Dendritic cell treated with granulocyte-macrophage colony-stimulating factor and Interleukin-4, amounts not matched to agents 40 ng/mL and 50 ng/mL, for 4 days (primary cell): ENCODE measurements around the gene SV2B.

Experiments used
- H3K27ac Mint-ChIP-seq: one replicate; pipeline ENCODE4 v1.8.0; 2022; ENCODE audit warnings: mild to moderate bottlenecking, mixed read lengths
- H3K27me3 Mint-ChIP-seq: one replicate; pipeline ENCODE4 v1.8.0; 2022; ENCODE audit warnings: mild to moderate bottlenecking, mixed read lengths
- H3K36me3 Mint-ChIP-seq: one replicate; pipeline ENCODE4 v1.8.0; 2022; ENCODE audit warnings: low read depth, mixed read lengths
- H3K4me1 Mint-ChIP-seq: one replicate; pipeline ENCODE4 v1.8.0; 2022; ENCODE audit warnings: low read depth, mixed read lengths
- H3K4me3 Mint-ChIP-seq: one replicate; pipeline ENCODE4 v1.8.0; 2022; ENCODE audit warnings: mild to moderate bottlenecking, moderate library complexity, mixed read lengths
- H3K9me3 Mint-ChIP-seq: one replicate; pipeline ENCODE4 v1.8.0; 2022; ENCODE audit warnings: mixed read lengths
- intact Hi-C: fragments of 100-400 bp; cut with micrococcal nuclease; formaldehyde crosslinking; loops from one replicate; pipeline ENCODE4 v1.15.0; 2022

The SV2B gene

GRCh38 chr15:91304210-91304609, 204.2 kb downstream of the SV2B start:
- no peaks in the 10 kb centered on the region for H3K9me3 Mint-ChIP-seq
- intact Hi-C loops: loop anchor here (10.0 kb wide), 1 partner anchor 921 kb away; no protein-coding TSS in a partner anchor

GRCh38 chr15:91304786-91305185, 204.7 kb downstream of the SV2B start:
- intact Hi-C loops: loop anchor here (10.0 kb wide), 1 partner anchor 920 kb away; no protein-coding TSS in a partner anchor
- H3K9me3 Mint-ChIP-seq: no peaks in the 10 kb centered on the region
- peaks cover 14% of the 10 kb centered on the region for H3K4me1 Mint-ChIP-seq
- no peak overlapping the region for H3K27ac Mint-ChIP-seq
- no peaks in the 10 kb centered on the region for H3K36me3 Mint-ChIP-seq
- no peak overlapping the region for H3K4me3 Mint-ChIP-seq
- peaks cover 17% of the 10 kb centered on the region for H3K27me3 Mint-ChIP-seq

More at GRCh38 chr15:91304210-91304609, 204.2 kb downstream of the SV2B start:
- peaks cover 17% of the 10 kb centered on the region for H3K27me3 Mint-ChIP-seq
- H3K36me3 Mint-ChIP-seq: no peaks in the 10 kb centered on the region
- H3K4me1 Mint-ChIP-seq: peaks cover 14% of the 10 kb centered on the region
- H3K27ac Mint-ChIP-seq: no peak overlapping the region
- no peak overlapping the region for H3K4me3 Mint-ChIP-seq

- intact Hi-C loops: loop anchor here (10.0 kb wide), 1 partner anchor 919 kb away; no protein-coding TSS in a partner anchor
- Mint-ChIP-seq H3K27me3 (peaks cover 17% of the 10 kb centered on the region), H3K27ac (no peak overlapping the region), H3K36me3 (no peaks in the 10 kb centered on the region), H3K4me3 (no peak overlapping the region), H3K9me3 (no peaks in the 10 kb centered on the region), H3K4me1 (peaks cover 15% of the 10 kb centered on the region)
Observed at GRCh38 chr15:91306144-91306543, 206.1 kb downstream of the SV2B start.

- peaks cover 29% of the 10 kb centered on the region for H3K4me1 Mint-ChIP-seq
- no peak overlapping the region for H3K4me3 Mint-ChIP-seq
- H3K36me3 Mint-ChIP-seq: no peaks in the 10 kb centered on the region
Observed at GRCh38 chr15:91307601-91308000, 207.5 kb downstream of the SV2B start.

GRCh38 chr15:91308199-91308598, 208.1 kb downstream of the SV2B start:
- H3K4me1 Mint-ChIP-seq: peaks cover 30% of the 10 kb centered on the region
- intact Hi-C loops: loop anchor here (10.0 kb wide), 1 partner anchor 917 kb away; no protein-coding TSS in a partner anchor
- H3K4me3 Mint-ChIP-seq: no peak overlapping the region
- H3K27ac Mint-ChIP-seq: no peak overlapping the region
- no peaks in the 10 kb centered on the region for H3K9me3 Mint-ChIP-seq
- H3K36me3 Mint-ChIP-seq: no peaks in the 10 kb centered on the region
- peaks cover 15% of the 10 kb centered on the region for H3K27me3 Mint-ChIP-seq

More at GRCh38 chr15:91307601-91308000, 207.5 kb downstream of the SV2B start:
- no peak overlapping the region for H3K27ac Mint-ChIP-seq
- no peaks in the 10 kb centered on the region for H3K9me3 Mint-ChIP-seq
- intact Hi-C loops: loop anchor here (10.0 kb wide), 1 partner anchor 917 kb away; no protein-coding TSS in a partner anchor
- peaks cover 15% of the 10 kb centered on the region for H3K27me3 Mint-ChIP-seq

- Mint-ChIP-seq H3K9me3 (no peaks in the 10 kb centered on the region), H3K4me1 (peaks cover 34% of the 10 kb centered on the region), H3K36me3 (no peaks in the 10 kb centered on the region), H3K27ac (no peak overlapping the region), H3K4me3 (no peak overlapping the region), H3K27me3 (peaks cover 10% of the 10 kb centered on the region)
- intact Hi-C loops: loop anchor here (10.0 kb wide), 1 partner anchor 916 kb away; no protein-coding TSS in a partner anchor
Observed at GRCh38 chr15:91308855-91309254, 208.8 kb downstream of the SV2B start.

- intact Hi-C loops: no loop called here
- Mint-ChIP-seq H3K27me3 (peaks cover 3% of the 10 kb centered on the region), H3K4me1 (peaks cover 33% of the 10 kb centered on the region), H3K27ac (no peak overlapping the region), H3K9me3 (no peaks in the 10 kb centered on the region), H3K36me3 (no peaks in the 10 kb centered on the region), H3K4me3 (no peak overlapping the region)
Observed at GRCh38 chr15:91311986-91312385, 211.9 kb downstream of the SV2B start.

GRCh38 chr15:91316126-91316525, 216.1 kb downstream of the SV2B start:
- Mint-ChIP-seq H3K27me3 (peaks cover 3% of the 10 kb centered on the region), H3K9me3 (no peaks in the 10 kb centered on the region), H3K27ac (no peak overlapping the region), H3K36me3 (no peaks in the 10 kb centered on the region), H3K4me3 (no peak overlapping the region), H3K4me1 (peaks cover 19% of the 10 kb centered on the region)
- intact Hi-C loops: no loop called here

- Mint-ChIP-seq H3K4me3 (no peak overlapping the region), H3K9me3 (peaks cover under 1% of the 10 kb centered on the region), H3K36me3 (no peaks in the 10 kb centered on the region), H3K27ac (no peak overlapping the region), H3K27me3 (peaks cover 3% of the 10 kb centered on the region), H3K4me1 (peaks cover 1% of the 10 kb centered on the region)
- intact Hi-C loops: no loop called here
Observed at GRCh38 chr15:91318516-91318915, 218.5 kb downstream of the SV2B start.

- Mint-ChIP-seq H3K9me3 (peaks cover 5% of the 10 kb centered on the region), H3K27me3 (peaks cover 3% of the 10 kb centered on the region), H3K36me3 (no peaks in the 10 kb centered on the region), H3K4me3 (no peak overlapping the region), H3K27ac (no peak overlapping the region), H3K4me1 (no peaks in the 10 kb centered on the region)
- intact Hi-C loops: no loop called here
Observed at GRCh38 chr15:91318931-91319330, 218.9 kb downstream of the SV2B start.

GRCh38 chr15:91319371-91320059, 219.5 kb downstream of the SV2B start:
- H3K9me3 Mint-ChIP-seq: peaks cover 11% of the 10 kb centered on the region
- H3K27me3 Mint-ChIP-seq: peaks cover 3% of the 10 kb centered on the region
- H3K4me3 Mint-ChIP-seq: no peak overlapping the region
- no peaks in the 10 kb centered on the region for H3K36me3 Mint-ChIP-seq
- H3K27ac Mint-ChIP-seq: no peak overlapping the region
- intact Hi-C loops: no loop called here
- H3K4me1 Mint-ChIP-seq: no peaks in the 10 kb centered on the region

- Mint-ChIP-seq H3K9me3 (peaks cover 13% of the 10 kb centered on the region), H3K4me1 (no peaks in the 10 kb centered on the region), H3K27ac (no peak overlapping the region)
Observed at GRCh38 chr15:91320101-91320500, 220.0 kb downstream of the SV2B start.

GRCh38 chr15:91329914-91330313, 229.9 kb downstream of the SV2B start:
- Mint-ChIP-seq H3K4me3 (no peak overlapping the region), H3K4me1 (no peaks in the 10 kb centered on the region), H3K36me3 (no peaks in the 10 kb centered on the region), H3K27ac (no peak overlapping the region), H3K9me3 (peaks cover 22% of the 10 kb centered on the region), H3K27me3 (peaks cover 2% of the 10 kb centered on the region)
- intact Hi-C loops: no loop called here

More at GRCh38 chr15:91320101-91320500, 220.0 kb downstream of the SV2B start:
- intact Hi-C loops: no loop called here
- Mint-ChIP-seq H3K4me3 (no peak overlapping the region), H3K36me3 (no peaks in the 10 kb centered on the region), H3K27me3 (peaks cover 2% of the 10 kb centered on the region)

- Mint-ChIP-seq H3K4me3 (no peak overlapping the region), H3K27ac (no peak overlapping the region), H3K36me3 (no peaks in the 10 kb centered on the region)
Observed at GRCh38 chr15:91331581-91331980, 231.5 kb downstream of the SV2B start.

More at GRCh38 chr15:91331581-91331980, 231.5 kb downstream of the SV2B start:
- peaks cover 22% of the 10 kb centered on the region for H3K9me3 Mint-ChIP-seq
- H3K4me1 Mint-ChIP-seq: no peaks in the 10 kb centered on the region
- H3K27me3 Mint-ChIP-seq: peaks cover 2% of the 10 kb centered on the region
- intact Hi-C loops: no loop called here
